IMR-90 (cell line): ENCODE measurements around the gene DNM3. TPM values are rescaled to one million over a fixed set of nuclear protein-coding genes. Genes with fewer than 3 reads are reported as not detected.

Source experiments
- ATAC-seq: fragments of 200-7000 bp; cut with Tn5 transposase; 2 replicates; pipeline ENCODE4 v1.9.1; 2020; ENCODE audit warnings: low read depth, mild to moderate bottlenecking, moderate library complexity
- BruUV-seq: library from RNA; stranded (reverse); fragments of 400-500 nt; replicated peaks from 2 replicates; lab custom pipeline; 2021; lab: Mats Ljungman, UMichigan
- CTCF ChIA-PET: fragments of 300-600 bp; formaldehyde crosslinking; extraction: SDS; loops from one replicate; lab custom pipeline; 2021; ENCODE audit warnings: antibody characterized with exemption; lab: Yijun Ruan, JAX
- POLR2A ChIA-PET: fragments of 300-600 bp; sonication (Branson Sonifier 250); formaldehyde crosslinking; loops from one replicate; lab custom pipeline; 2022; ENCODE audit warnings: antibody characterized with exemption; ENCODE audit not compliant: unreplicated experiment; lab: Charles Lee
- DNase-seq: peaks from one replicate; pipeline ENCODE4 v3.0.0; 2013
- H2AFZ ChIP-seq: replicated peaks from 2 replicates; pipeline ENCODE3; 2013; ENCODE audit warnings: low read length, mild to moderate bottlenecking; ENCODE audit not compliant: poor library complexity
- H2AK5ac ChIP-seq: 2 replicates; pipeline ENCODE4 v1.6.1; 2013; ENCODE audit warnings: low read depth, low read length, inconsistent platforms
- H2AK9ac ChIP-seq: replicated peaks from 2 replicates; pipeline ENCODE3; 2013; ENCODE audit warnings: mild to moderate bottlenecking, low read depth, low read length, moderate library complexity; ENCODE audit not compliant: poor library complexity
- H2BK120ac ChIP-seq: 2 replicates; pipeline ENCODE4 v1.6.1; 2013; ENCODE audit warnings: low read depth, low read length, inconsistent platforms
- H2BK15ac ChIP-seq: 3 replicates; pipeline ENCODE4 v1.6.1; 2013; ENCODE audit warnings: low read depth, low read length, inconsistent platforms
- H2BK20ac ChIP-seq: 2 replicates; pipeline ENCODE4 v1.6.1; 2013; ENCODE audit warnings: low read depth, mild to moderate bottlenecking, inconsistent platforms, low read length, moderate library complexity
- H2BK5ac ChIP-seq: 2 replicates; pipeline ENCODE4 v1.6.1; 2013; ENCODE audit warnings: mild to moderate bottlenecking, low read depth, low read length, inconsistent platforms; ENCODE audit not compliant: poor library complexity, severe bottlenecking
- H3K14ac ChIP-seq: replicated peaks from 2 replicates; pipeline ENCODE4 v1.6.1; 2013; ENCODE audit warnings: low read depth, low read length, inconsistent platforms
- H3K18ac ChIP-seq: 2 replicates; pipeline ENCODE4 v1.6.1; 2013; ENCODE audit warnings: low read depth, low read length, control low read depth
- H3K23ac ChIP-seq: 2 replicates; pipeline ENCODE4 v1.6.1; 2013; ENCODE audit warnings: low read depth, low read length, inconsistent platforms
- H3K27ac ChIP-seq: 2 replicates; pipeline ENCODE4 v1.5.1; 2013; ENCODE audit warnings: mild to moderate bottlenecking, control low read depth, low read length; ENCODE audit not compliant: insufficient read depth
- H3K27me3 ChIP-seq: 2 replicates; pipeline ENCODE4 v1.6.1; 2013; ENCODE audit warnings: low read length; ENCODE audit not compliant: control insufficient read depth, insufficient read depth
- H3K36me3 ChIP-seq: 2 replicates; pipeline ENCODE4 v1.6.1; 2013; ENCODE audit warnings: low read length, mixed read lengths; ENCODE audit not compliant: control insufficient read depth, insufficient read depth
- H3K4ac ChIP-seq: 2 replicates; pipeline ENCODE4 v1.6.1; 2013; ENCODE audit warnings: low read depth, low read length, inconsistent platforms
- H3K4me1 ChIP-seq: 2 replicates; pipeline ENCODE4 v1.6.1; 2013; ENCODE audit warnings: low read length, mixed read lengths; ENCODE audit not compliant: control insufficient read depth, insufficient read depth
- H3K4me2 ChIP-seq: 2 replicates; pipeline ENCODE4 v1.6.1; 2013; ENCODE audit warnings: low read depth, mild to moderate bottlenecking, control low read depth, low read length, moderate library complexity
- H3K4me3 ChIP-seq: 2 replicates; pipeline ENCODE4 v1.5.1; 2013; ENCODE audit warnings: low read depth, mild to moderate bottlenecking, control low read depth, low read length, moderate library complexity; ENCODE audit not compliant: insufficient read depth
- H3K56ac ChIP-seq: 2 replicates; pipeline ENCODE4 v1.6.1; 2013; ENCODE audit warnings: low read length, inconsistent platforms; ENCODE audit not compliant: insufficient read depth; ENCODE audit errors: extremely low read depth
- H3K79me1 ChIP-seq, 2 experiments: 2 replicates each; pipeline ENCODE4 v1.6.1; 2013; ENCODE audit warnings: low read length in 2 of 2, inconsistent platforms in 1 of 2, low read depth in 1 of 2
- H3K9ac ChIP-seq: 2 replicates; pipeline ENCODE4 v1.6.1; 2013; ENCODE audit warnings: low read depth, low read length, control low read depth
- H3K9me1 ChIP-seq: 2 replicates; pipeline ENCODE4 v1.6.1; 2013; ENCODE audit warnings: low read length, inconsistent platforms; ENCODE audit not compliant: insufficient read depth
- H3K9me3 ChIP-seq: 2 replicates; pipeline ENCODE4 v1.6.1; 2013; ENCODE audit warnings: low read length; ENCODE audit not compliant: control insufficient read depth, insufficient read depth
- H4K20me1 ChIP-seq: 2 replicates; pipeline ENCODE4 v1.6.1; 2013; ENCODE audit warnings: low read length, inconsistent platforms; ENCODE audit not compliant: insufficient read depth
- H4K5ac ChIP-seq: 2 replicates; pipeline ENCODE4 v1.6.1; 2013; ENCODE audit warnings: mild to moderate bottlenecking, low read depth, low read length, control low read depth
- H4K8ac ChIP-seq, 2 experiments: 2 replicates each; pipeline ENCODE4 v1.6.1; 2013; ENCODE audit warnings: low read depth in 2 of 2, low read length in 2 of 2, control low read depth in 1 of 2, inconsistent platforms in 1 of 2
- H4K91ac ChIP-seq: 2 replicates; pipeline ENCODE4 v1.6.1; 2013; ENCODE audit warnings: low read depth, low read length, inconsistent platforms; ENCODE audit not compliant: insufficient read depth
- BHLHE40 ChIP-seq: fragments of 150-350 bp; IDR thresholded peaks from 2 replicates; pipeline ENCODE4 v1.6.1; 2016; ENCODE audit warnings: mild to moderate bottlenecking, low read depth, low read length
- CEBPB ChIP-seq: IDR thresholded peaks from 2 replicates; pipeline ENCODE4 v1.6.1; 2012; ENCODE audit warnings: low read depth, low read length, improper control_type of control experiment
- CHD1 ChIP-seq: IDR thresholded peaks from 2 replicates; pipeline ENCODE4 v1.6.1; 2012; ENCODE audit warnings: low read depth, low read length, improper control_type of control experiment
- FOS ChIP-seq: fragments of 150-350 bp; IDR thresholded peaks from 2 replicates; pipeline ENCODE4 v1.6.1; 2016; ENCODE audit warnings: low read depth, low read length
- MAFK ChIP-seq: IDR thresholded peaks from 2 replicates; pipeline ENCODE4 v1.6.1; 2012; ENCODE audit warnings: low read depth, low read length, improper control_type of control experiment
- MAZ ChIP-seq: IDR thresholded peaks from 2 replicates; pipeline ENCODE4 v1.6.1; 2012; ENCODE audit warnings: low read depth, mild to moderate bottlenecking, low read length, improper control_type of control experiment, moderate library complexity, borderline replicate concordance
- MXI1 ChIP-seq: IDR thresholded peaks from 2 replicates; pipeline ENCODE4 v1.6.1; 2012; ENCODE audit warnings: low read depth, mild to moderate bottlenecking, low read length, moderate library complexity, borderline replicate concordance
- NFE2L2 ChIP-seq: fragments of 150-350 bp; IDR thresholded peaks from 2 replicates; pipeline ENCODE4 v1.6.1; 2016; ENCODE audit warnings: low read depth, mild to moderate bottlenecking, low read length
- POLR2A ChIP-seq: IDR thresholded peaks from 2 replicates; pipeline ENCODE4 v1.6.1; 2012; ENCODE audit warnings: mild to moderate bottlenecking, low read depth, low read length
- RAD21 ChIP-seq: IDR thresholded peaks from 2 replicates; pipeline ENCODE4 v1.6.1; 2012; ENCODE audit warnings: low read length, improper control_type of control experiment
- RCOR1 ChIP-seq: IDR thresholded peaks from 2 replicates; pipeline ENCODE4 v1.6.1; 2012; ENCODE audit warnings: mild to moderate bottlenecking, low read length, improper control_type of control experiment; ENCODE audit not compliant: insufficient replicate concordance
- RFX5 ChIP-seq: IDR thresholded peaks from 2 replicates; pipeline ENCODE4 v1.8.0; 2012; ENCODE audit warnings: low read depth, mild to moderate bottlenecking, low read length, moderate library complexity
- SMC3 ChIP-seq: fragments of 150-350 bp; IDR thresholded peaks from 2 replicates; pipeline ENCODE4 v1.6.1; 2016; ENCODE audit warnings: low read depth, mild to moderate bottlenecking, antibody characterized with exemption, low read length, moderate library complexity
- dilution Hi-C: fragments of 300-500 bp; cut with HindIII; formaldehyde crosslinking; loops from one replicate; pipeline ENCODE4 v1.14.3; 2018; ENCODE audit warnings: low sequenced_read_pairs; ENCODE audit not compliant: unreplicated experiment
- in situ Hi-C: fragments of 300-500 bp; cut with MboI; formaldehyde crosslinking; loops from 3 replicates; pipeline ENCODE4 v1.14.3; 2019; ENCODE audit warnings: low sequenced_read_pairs, inconsistent platforms, mixed read lengths
- intact Hi-C: fragments of 100-400 bp; cut with micrococcal nuclease; formaldehyde crosslinking; loops from 2 replicates; pipeline ENCODE4 v1.10.0; 2022
- polyA plus RNA-seq, 3 experiments: library from polyadenylated mRNA; depleted of rRNA; stranded (reverse); fragments of >200 nt; gene quantifications; 2 replicates each; pipeline ENCODE4 v1.2.3, GENCODE V29; 2012; ENCODE audit warnings: low replicate concordance in 1 of 3
- total RNA-seq: library from RNA; depleted of rRNA; stranded (reverse); fragments of >200 nt; gene quantifications from 2 replicates; pipeline ENCODE4 v1.2.3, GENCODE V29; 2012
- TF ChIP-seq, protein P1 (sequence below): conservative IDR thresholded peaks from 2 replicates; pipeline ENCODE4 v1.5.1; 2012; ENCODE audit warnings: mild to moderate bottlenecking, low read depth, low read length, improper control_type of control experiment
- TF ChIP-seq, protein P2 (sequence below): fragments of 150-350 bp; IDR thresholded peaks from 2 replicates; pipeline ENCODE4 v1.6.1; 2016; ENCODE audit warnings: low read depth, mild to moderate bottlenecking, low read length, moderate library complexity, borderline replicate concordance
- TF ChIP-seq, protein P3 (sequence below): fragments of 150-350 bp; IDR thresholded peaks from 2 replicates; pipeline ENCODE4 v1.6.1; 2017; ENCODE audit warnings: mild to moderate bottlenecking, antibody characterized with exemption, low read length, low read depth

Gene DNM3
- total and polyA plus RNA-seq, 2 of the 4 experiments (the other 2 are of a cell fraction), result 0.36 TPM

DNA sequence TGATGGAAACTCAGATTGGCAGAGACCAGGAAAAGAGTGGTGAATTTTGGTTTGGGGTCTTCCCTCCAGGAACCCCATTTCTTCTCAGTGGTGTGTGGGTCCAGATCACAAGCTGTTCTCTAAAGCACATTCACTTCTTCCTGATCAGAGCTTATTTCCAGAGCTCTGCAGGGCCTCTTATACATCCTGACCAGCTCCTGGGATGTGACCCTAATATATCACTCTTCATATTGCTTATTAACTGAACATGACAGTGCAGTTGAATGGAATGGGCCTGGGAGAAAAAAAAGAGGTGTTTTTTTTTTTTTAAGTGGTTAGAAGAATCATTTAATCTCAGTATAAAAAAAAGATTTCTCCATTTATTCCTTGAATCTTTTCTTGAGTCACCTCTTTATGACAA, 29.6 kb upstream of the DNM3 start:
- ATAC-seq (no peak), DNase-seq (no peak)
- H2AK5ac ChIP-seq, result no peak overlapping the region
- in situ Hi-C loops, result loop anchor here (25.0 kb wide), 1 partner anchor 601 kb away; the partner anchor contains the start of gene C1orf105
- H3K9me1 ChIP-seq, result no peaks in the 10 kb centered on the region
- no peak overlapping the region for H3K4me2 ChIP-seq
- no peak overlapping the region for H2BK5ac ChIP-seq
- no peak overlapping the region for H3K56ac ChIP-seq
- POLR2A ChIA-PET, result no interaction called here
- H3K36me3 ChIP-seq, result no peaks in the 10 kb centered on the region
- H3K9me3 ChIP-seq, result no peaks in the 10 kb centered on the region
- no peak overlapping the region for H4K5ac ChIP-seq
- no peak overlapping the region for H3K27ac ChIP-seq
- no peak overlapping the region for H4K8ac ChIP-seq
- H2BK15ac ChIP-seq, result no peak overlapping the region
- no peak for TF ChIP-seq NFE2L2
- TF ChIP-seq SMC3, result no peak
- TF ChIP-seq FOS, result no peak
- TF ChIP-seq POLR2A, result no peak
- TF ChIP-seq MXI1, result no peak
- no peak for TF ChIP-seq CHD1
- TF ChIP-seq, protein P1, sequence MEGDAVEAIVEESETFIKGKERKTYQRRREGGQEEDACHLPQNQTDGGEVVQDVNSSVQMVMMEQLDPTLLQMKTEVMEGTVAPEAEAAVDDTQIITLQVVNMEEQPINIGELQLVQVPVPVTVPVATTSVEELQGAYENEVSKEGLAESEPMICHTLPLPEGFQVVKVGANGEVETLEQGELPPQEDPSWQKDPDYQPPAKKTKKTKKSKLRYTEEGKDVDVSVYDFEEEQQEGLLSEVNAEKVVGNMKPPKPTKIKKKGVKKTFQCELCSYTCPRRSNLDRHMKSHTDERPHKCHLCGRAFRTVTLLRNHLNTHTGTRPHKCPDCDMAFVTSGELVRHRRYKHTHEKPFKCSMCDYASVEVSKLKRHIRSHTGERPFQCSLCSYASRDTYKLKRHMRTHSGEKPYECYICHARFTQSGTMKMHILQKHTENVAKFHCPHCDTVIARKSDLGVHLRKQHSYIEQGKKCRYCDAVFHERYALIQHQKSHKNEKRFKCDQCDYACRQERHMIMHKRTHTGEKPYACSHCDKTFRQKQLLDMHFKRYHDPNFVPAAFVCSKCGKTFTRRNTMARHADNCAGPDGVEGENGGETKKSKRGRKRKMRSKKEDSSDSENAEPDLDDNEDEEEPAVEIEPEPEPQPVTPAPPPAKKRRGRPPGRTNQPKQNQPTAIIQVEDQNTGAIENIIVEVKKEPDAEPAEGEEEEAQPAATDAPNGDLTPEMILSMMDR, result no peak
- TF ChIP-seq, protein P2, sequence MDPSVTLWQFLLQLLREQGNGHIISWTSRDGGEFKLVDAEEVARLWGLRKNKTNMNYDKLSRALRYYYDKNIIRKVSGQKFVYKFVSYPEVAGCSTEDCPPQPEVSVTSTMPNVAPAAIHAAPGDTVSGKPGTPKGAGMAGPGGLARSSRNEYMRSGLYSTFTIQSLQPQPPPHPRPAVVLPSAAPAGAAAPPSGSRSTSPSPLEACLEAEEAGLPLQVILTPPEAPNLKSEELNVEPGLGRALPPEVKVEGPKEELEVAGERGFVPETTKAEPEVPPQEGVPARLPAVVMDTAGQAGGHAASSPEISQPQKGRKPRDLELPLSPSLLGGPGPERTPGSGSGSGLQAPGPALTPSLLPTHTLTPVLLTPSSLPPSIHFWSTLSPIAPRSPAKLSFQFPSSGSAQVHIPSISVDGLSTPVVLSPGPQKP, result no peak
- no peak for TF ChIP-seq CEBPB
- no peak for TF ChIP-seq MAFK
- no peak for TF ChIP-seq BHLHE40
- no peak for TF ChIP-seq RCOR1
- TF ChIP-seq RAD21, result no peak
- TF ChIP-seq, protein P3, sequence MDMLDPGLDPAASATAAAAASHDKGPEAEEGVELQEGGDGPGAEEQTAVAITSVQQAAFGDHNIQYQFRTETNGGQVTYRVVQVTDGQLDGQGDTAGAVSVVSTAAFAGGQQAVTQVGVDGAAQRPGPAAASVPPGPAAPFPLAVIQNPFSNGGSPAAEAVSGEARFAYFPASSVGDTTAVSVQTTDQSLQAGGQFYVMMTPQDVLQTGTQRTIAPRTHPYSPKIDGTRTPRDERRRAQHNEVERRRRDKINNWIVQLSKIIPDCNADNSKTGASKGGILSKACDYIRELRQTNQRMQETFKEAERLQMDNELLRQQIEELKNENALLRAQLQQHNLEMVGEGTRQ, result no peak
- TF ChIP-seq MAZ, result no peak
- TF ChIP-seq RFX5, result no peak
- dilution Hi-C loops, result no loop called here
- intact Hi-C loops, result no loop called here
- H4K20me1 ChIP-seq, result no peaks in the 10 kb centered on the region
- no peak overlapping the region for H3K23ac ChIP-seq
- BruUV-seq, result no TSS peak
- H3K27me3 ChIP-seq, result no peaks in the 10 kb centered on the region; the same call in 1 of the 2 replicates
- no peaks in the 10 kb centered on the region for H3K79me1 ChIP-seq
- no peaks in the 10 kb centered on the region for H3K4me1 ChIP-seq
- no peak overlapping the region for H2BK20ac ChIP-seq
- H2AK9ac ChIP-seq, result no peak overlapping the region
- no peak overlapping the region for H4K91ac ChIP-seq
- CTCF ChIA-PET, result interaction anchor here (1.2 to 1.4 kb wide), 2 partner anchors 12 to 174 kb away, joined by 4 to 5 read pairs; no protein-coding TSS in a partner anchor
- H3K9ac ChIP-seq, result no peak overlapping the region
- H2BK120ac ChIP-seq, result no peak overlapping the region
- no peak overlapping the region for H2AFZ ChIP-seq
- H3K4me3 ChIP-seq, result no peak overlapping the region
- H3K18ac ChIP-seq, result no peak overlapping the region
- no peak overlapping the region for H3K4ac ChIP-seq
- H3K14ac ChIP-seq, result no peak overlapping the region
